GM19023 (cell line): ENCODE measurements around the gene HOXA5.
A peak's percentile ranks its signal among the peaks of the same experiment; 100 is the strongest.

Experiments
- ATAC-seq: cut with Tn5 transposase; IDR thresholded peaks from one replicate; pipeline ENCODE4 v1.9.1; 2021; ENCODE audit warnings: mild to moderate bottlenecking, moderate library complexity; ENCODE audit not compliant: unreplicated experiment

The HOXA5 gene

DNA sequence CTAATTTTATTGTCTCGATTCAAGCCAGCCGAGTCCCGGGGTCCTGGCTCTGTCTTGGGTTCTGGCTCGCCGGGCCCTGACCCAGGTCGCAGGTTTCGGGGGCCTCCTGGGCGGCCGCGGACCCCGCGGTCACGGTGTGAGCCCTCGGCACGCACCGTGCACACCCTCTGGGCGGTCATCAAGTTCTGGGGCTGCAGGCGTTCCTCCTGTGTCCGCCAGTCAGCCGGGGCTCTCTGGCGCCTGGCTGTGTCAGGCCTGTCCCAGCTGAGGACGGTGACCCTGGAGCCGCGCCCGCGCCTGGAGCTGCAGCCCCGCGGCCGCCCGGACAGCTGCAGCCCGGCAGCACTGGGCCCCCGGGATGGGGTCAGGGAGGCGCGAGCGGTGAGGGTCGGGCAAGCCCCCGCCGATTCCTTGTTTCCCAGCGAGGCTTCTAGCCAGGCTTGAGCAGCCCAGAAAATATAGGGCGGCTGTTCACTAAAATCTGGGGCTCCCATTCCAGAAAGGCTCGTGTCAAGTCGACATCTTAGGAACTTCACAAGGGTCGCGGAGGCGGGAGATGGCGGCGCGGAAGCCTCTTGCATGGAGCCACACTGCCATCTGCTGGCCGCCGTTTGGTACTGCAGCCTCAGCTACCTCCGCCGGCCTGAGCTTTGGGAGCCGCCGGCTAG lies 17.2 kb upstream of the HOXA5 start:
- peak; percentile 58 for ATAC-seq

DNA sequence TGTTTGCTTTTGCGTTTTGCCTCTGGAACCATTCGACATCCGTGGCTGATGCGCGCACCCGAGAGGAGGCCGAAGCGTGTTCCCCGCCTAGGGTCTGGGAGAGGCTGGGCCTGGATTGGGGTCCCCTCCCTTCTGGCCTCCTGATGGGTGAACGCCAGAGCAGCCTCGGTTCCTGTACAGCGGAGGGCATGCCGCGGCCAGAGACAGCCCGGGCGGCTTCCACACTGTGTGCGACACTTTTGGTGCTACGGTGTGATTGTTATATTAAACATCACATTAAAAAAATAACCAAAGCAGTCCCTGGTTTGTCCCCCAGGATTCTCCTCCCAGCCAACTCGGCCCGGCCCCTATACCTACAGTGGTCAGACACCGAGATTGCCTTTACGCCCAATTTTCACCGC lies 16.7 kb upstream of the HOXA5 start:
- ATAC-seq = no peak

DNA sequence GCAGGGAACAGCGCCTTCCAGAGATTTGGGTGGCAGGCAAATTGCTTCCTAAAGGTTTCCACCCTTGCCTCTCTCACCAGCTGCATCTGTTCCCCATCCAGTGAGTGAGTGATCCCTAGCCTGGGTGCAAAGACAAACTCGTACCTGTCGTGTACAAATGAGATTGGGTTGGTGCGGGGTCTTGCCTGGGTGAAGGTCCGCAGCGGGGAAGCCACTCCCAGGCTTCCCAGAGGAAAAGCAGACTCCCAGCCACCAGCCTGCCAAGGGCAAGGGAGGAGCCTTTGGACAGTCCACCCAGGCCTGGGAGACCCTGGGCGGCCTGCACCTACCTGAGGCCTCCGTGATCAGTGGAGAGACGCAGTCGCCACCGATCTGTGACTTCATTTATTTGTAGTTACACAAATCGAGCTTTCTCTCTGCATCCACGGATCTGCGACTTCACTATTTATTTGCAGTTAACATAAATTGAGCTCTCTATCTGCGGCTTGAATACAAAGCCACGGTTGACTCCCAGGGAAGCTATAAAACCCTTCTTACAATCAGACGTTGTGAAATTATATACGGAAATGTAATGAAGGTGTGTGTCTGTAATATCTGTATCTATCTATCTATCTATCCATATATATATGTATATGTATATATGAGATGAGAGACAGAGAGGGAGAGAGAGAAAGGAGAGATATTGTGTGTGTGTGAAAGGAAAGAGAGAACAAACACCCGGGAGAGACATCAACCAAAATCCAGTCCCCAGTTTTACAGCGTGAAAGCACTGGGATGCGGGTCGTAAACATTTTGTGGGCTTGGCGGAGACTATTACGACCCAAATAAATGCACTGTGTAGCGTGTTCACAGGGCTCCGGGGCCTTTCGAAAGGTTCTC lies 16.0 kb upstream of the HOXA5 start:
- no peak for ATAC-seq

DNA sequence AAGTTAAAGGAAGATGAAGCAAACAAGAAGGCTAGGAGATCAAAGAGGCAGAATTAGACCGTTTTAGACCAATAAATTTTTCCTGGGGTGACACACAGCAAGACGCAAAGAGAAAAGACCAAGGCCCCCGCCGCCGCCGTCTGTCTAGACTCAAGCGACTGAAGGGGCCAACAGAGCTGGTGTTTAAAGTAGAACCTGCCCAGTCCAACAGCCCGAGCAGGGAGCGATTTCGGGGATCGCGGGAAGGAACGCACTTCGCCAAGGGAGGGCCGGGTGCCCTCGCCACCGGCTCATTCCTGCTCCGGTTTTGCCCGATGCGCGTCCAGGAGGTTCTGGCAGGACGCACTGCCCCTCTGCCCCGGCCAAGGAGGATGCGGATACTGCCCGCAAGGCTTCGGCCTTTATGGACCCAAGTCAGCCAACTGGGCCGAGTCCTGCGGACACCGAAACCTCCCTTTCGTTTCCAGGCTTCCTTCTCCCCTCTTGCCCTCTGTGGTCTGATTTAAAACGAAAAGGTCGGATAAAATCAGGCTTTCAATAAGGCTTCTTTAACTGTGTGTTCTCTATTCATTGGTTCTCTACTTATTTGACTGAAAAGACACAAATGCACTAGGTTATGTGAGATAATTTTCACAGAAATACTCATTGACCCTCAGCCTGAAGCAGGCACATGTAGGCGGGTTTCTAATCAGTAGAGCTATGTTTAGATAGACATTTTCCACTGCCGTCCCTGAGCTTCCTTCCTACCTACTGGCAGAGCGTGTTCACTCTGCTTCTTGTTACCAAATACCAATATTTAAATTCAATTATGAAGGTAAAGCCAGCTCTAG lies 15.2 kb upstream of the HOXA5 start:
- no peak for ATAC-seq

DNA sequence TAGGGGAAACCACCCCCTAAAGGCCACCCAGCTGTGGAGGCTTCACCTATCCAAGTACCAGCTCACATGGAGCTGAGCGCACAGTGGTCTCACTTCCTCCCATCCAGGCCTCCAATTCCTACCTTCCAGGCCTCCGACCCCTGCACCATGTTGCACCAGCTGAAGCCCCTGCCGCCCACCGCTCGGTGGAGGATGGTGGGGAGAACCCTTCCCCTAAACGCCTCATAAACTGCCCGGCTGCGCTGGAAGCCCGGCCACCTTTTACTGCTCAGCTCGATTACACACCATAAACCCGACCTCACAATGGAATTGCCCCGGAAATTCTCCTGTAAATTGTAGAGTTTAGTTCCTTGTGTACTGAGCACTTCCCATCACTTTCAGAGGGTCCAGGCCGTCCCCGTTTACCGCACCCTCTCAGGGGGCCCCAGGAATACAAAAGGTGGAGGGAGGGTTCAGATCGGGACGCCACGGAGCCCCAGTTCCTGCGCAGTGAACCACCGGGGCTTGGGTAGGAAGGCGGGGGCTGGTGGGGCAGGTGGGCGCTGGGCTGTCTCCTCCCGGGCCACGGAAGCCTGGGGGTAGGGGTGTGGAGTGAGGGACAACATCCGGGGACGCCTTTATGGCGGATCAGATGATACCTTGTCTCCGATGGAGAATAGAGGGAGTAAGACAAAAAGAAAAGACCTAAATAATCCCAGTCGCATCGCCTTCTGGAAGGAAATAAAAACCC lies 14.4 kb upstream of the HOXA5 start:
- no peak for ATAC-seq

DNA sequence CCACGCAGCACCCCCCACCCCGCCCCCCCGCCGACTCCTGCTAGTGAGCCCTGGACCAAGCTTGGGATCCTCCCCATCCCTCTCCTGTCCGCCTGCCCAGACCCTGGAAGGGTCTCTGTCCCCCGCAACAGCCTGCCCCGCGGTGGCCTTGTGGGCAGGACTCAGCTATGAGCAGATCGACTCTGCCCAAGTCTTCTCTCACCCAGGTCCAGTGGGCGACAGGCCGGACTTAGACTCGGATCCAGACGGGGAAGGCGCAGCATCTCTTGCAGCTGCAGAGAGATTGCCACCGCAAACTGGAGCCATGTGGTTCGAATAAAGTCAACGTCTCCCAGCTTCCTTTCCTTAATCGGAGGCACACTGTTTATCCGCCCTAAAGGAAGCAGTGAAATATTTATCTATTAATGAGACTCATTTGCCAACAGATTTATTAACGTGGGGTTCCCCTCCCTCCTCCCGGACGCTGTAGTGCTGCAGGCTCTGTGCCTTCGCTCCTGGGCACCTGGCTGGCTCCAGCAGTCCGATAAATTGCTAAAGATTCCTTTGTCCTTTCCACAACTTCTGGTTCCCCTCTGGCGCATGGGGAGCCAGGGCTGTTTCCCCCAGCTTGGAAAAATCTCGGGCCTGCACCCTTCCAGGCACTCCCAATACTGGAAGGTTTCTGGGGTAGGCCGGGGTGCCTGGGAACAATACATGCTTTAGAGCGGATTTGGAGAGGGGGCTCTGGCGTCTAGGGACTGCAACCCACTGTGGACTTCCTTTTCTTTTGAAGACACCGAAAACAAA lies 13.6 kb upstream of the HOXA5 start:
- ATAC-seq = no peak

DNA sequence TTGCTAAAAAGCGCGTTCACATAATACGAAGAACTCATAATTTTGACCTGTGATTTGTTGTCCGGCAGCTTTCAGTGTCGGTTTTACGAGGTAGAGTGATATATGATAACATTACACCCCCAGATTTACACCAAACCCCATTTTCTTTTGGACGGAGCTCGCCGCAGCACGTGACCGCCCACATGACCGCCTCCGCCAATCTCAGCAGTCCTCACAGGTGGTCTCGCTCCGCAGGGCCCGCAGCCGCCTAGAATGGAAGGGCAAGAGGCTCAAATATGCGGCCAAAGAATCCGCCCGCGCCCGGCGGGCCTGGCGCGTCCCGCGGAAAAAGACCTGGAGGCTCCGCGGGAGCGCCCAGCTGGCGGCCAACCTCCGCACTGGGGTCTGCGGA lies 13.0 kb upstream of the HOXA5 start, which contains the start of gene HOXA7:
HOXA7 (minus strand) TSS at position 168 of the 391 bp plus-strand sequence; CDS start at position 38, 130 bp downstream.
- ATAC-seq = no peak

DNA sequence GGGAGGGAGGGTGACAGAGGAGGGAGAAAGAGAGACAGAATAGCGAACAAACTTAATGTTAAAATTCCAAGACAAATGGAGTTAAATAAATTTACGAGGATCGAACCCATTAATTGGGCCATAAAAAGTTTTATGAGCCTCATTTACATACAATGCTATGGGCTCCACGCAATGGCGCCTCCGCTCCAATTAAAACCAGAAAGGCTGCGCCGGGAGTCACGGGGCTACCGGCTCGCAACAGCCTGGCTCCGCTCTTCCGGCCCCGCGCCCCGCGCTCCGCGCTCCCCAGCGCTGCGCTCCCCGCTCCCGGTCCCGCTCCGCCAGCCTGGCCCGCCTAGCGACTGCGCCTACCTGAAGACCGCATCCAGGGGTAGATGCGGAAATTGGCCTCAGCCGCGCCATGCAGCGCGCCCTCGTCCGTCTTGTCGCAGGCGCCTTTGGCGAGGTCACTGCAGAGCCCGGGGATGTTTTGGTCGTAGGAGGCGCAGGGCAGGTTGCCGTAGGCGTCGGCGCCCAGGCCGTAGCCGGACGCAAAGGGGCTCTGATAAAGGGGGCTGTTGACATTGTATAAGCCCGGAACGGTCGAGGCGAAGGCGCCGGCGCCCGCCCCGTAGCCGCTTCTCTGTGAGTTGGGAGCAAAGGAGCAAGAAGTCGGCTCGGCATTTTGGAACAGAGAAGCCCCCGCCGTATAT lies 12.5 kb upstream of the HOXA5 start:
- no peak for ATAC-seq

DNA sequence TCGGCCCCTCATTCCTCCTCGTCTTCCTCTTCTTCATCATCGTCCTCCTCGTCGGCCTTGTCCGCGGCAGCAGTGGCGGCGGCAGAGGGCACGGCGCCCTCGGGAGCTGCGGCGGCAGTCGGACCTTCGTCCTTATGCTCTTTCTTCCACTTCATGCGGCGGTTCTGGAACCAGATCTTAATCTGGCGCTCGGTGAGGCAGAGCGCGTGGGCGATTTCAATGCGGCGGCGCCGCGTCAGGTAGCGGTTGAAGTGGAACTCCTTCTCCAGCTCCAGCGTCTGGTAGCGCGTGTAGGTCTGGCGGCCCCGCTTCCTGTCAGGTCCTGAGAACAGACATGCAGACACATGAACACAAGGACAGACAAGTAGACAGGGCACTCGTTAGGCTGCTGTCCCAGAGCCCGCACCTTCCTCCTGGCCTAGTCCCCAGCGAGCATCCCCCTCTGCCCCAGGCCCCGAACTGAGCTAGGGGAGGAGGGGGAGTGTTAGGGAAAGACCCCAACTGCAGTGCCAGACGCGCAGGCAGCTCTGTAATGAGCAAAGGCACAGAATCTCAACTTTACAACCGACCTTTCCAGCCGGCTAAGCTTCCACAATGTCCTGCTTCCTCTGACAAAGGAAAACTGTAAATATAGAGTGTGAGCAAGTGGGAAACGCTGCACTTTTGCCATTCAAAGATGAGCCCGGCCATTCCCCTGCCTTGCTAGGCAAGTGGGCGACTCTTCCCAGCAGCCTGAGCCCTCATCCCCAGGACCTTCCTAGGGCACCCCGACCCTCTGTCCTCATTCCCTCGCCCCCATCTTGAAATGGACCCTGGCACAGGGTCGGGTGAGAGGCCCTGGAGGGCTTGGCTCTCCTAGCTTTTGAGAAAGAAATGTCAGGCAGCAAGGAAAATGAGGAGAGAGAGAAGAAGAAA lies 11.7 kb upstream of the HOXA5 start:
- ATAC-seq = no peak

DNA sequence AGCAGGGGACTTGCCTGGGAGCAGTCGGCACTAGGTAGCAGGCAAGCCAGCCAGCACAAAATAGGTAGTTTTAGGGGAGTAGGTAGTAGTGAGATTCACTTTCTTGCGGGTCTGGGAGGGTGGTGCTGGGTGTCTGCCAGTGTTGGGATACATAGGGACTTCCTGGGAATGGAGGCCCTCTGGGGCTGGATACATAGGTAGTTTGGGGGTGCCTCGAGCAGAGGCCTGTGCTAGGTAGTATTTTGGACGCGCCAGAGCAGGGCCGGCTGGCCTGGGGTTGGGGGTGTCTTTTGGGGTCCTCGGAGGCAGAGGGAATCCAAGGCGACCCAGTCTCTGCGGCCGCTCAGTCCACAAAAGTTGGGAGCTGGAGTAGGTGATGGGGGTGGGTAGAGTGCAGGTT lies 10.9 kb upstream of the HOXA5 start:
- ATAC-seq = no peak

DNA sequence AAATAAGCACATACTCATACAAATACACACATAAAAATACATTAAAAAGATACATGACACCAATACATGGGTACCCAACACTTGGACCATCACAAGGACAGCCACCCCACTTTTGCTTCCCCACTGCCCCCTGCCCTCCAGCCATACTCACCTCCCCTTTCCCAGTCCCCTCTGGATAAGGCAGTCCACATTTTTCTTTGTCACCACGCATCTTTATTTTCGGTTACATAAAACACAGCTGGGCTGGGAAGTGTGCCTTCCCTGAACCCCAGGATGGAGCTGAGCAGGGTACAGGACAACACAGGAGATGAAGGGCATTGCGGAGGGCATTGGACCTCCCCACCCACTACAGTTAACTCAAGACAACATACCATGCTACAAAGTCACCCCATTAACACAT lies 10.0 kb upstream of the HOXA5 start:
- ATAC-seq = no peak

DNA sequence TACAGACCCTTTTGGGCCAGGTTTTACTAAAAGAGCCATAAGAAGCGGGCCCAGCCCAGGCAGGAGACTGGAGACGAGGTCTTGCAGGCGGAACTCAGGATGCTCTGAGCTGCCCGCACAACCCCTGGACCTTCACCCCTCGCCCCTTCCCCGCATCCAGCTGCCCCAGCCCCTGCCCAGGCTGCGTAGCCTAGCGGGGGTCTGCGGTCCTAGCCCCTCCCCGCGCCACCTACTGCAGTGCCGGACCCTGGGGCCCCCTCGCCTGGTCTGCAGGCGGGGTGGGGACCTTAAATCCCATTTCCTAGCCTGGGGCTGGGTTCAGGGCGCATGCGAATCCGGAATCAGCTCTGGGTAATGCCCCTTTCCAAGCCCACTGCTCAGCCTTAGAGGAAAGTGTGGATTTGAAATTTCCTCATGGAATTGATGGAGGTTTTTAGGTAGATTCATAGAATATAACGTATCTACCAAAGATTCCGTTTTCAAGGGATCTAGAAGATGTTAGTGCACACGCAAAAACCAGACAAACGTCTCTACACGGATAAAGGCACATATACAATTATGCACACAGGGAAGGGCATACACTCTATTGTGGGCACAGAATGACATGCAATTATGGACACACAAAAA lies 9.4 kb upstream of the HOXA5 start:
- ATAC-seq = no peak

DNA sequence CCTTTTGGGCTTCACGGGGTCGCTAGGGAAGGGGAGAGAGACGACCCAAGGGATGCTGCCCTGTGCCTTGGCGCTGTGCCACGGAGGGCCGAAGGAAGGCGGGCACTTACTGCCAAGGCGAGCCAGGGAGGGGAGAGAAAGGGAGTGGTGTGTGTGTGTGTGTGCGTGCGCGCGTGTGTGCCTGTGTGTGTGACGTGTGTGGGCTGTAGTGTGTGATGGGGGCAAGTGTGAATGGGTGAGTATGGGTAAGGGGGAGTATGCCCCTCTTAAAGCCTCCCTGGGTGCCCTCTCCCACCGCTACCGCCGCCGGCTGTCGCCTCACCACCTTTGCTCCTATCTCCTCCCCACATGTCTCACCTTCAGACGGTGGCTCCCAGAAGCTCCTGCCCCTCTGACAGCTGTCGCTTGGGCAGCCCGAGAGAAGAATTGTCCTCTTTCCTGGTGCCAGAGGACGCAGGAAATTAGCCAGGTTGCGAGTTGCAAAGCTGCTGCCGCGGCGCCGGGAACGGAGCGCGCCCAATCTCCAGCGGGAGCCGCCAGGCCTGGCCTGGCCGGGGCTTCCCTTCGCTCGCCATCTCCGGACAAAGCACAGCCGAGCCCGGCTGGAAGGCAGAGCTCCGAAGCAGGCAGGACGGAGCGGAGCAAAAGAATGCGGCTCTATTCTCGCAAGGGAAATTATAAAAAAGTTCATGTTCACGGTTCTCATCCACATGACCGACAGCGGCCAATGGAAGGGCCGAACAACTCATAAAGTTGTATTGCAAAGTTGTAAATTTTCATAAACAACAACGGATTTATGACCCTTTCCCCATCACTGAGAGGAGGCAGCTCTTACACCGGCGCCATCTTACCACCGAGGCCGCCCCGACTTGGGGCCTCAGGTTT lies 8.7 kb upstream of the HOXA5 start, which contains the start of gene HOXA3:
HOXA3 (minus strand) TSS at position 653 of the 885 bp plus-strand sequence. CDS start 41,943 bp downstream, outside the sequence.
- no peak for ATAC-seq

DNA sequence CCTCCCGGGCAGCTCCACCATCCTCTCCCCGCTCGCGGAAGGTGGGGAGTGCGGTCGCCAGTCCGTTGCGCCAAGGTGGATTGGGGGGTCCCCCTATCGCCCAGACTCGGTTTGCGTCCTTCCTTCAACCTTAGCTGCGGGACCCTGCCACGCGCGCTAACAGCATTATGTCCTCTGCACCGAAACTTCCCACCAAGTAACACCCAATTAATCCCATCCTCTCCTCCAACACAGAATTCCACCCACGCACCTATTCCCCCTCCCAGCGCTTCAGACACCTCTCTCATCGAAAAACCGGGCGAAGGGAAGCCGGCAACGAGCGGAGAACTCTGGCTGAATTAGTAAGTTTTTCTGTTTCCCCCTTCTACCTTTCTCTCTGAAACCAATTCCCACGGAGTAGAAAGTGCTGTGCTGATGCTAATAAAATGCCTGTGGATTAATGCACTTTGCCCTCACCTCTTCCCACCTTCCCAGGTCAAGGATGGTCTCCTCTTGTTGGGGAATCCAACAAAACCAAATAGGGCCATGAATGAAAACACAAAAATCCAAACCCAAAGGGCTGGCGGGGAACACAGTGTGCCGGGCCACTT lies 8.0 kb upstream of the HOXA5 start:
- ATAC-seq = no peak

DNA sequence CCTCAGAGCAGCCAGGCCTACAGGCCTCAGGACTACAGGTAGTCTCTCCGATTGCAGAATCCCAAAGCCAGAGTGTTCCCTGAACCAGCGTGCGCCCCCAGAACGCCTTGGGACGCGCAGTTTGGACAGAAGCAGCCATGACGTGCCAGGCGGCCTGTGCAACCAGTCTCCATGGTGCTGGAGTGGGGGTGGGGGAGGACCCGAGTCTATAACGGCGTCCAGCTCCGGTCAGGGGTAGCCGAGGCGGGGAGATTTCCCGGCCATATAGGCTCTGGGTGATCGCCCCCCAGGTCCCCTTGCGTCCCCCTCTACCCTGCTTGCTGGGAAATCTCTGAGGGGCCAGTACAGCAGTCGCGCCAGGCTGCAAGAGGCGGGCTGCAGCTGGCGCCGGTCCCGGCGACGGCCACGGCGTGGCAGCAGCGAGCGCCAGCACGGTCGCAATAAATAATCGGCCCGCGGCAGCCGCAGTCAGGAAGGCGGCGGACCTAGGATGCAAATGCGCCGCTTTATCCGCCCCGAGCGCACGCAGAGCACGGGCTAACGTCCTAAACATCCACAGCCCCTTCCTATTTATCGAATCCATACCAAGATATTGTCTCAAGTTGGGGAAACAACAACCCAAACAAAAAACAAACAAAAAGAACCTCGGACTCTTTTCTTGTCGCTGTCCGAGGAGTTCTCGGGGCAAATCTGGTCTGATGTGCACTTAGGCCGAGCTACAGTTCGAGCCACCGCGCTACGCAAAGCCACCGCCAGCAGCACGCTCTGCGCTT lies 7.3 kb upstream of the HOXA5 start:
- ATAC-seq = peak; percentile 87
